NCI-H2107 treated with DMSO at 0.1 percent for 48 hours (cell line): ENCODE results near the gene ALX4.

Experiments used
- DNase-seq: peaks from one replicate; lab custom pipeline; 2025; ENCODE audit not compliant: unreplicated experiment; lab: John Stamatoyannopoulos, UW

The ALX4 gene

DNA sequence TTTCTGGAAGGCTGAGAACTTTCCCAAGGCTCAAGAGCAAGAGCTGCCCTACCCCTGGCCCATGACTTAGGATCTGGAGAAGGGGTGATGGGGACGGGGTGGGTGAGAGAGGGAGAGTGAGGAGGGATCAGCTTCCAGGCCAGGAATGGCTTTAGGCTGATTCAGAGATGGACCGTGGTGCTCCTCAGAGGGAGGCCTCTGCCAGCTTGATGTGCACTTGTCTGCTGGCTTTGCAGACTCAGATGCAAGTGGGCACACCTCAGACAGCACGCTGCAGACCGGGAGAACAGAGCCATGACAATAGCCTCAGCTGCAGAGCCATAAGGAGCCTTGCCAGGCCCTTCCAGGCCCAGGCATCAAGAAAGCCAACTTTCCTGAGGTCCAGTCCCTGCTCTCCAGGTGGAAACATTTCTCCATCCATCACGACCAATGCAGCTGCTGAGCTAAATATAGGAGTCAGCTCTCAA is 41.3 kb downstream of the ALX4 start:
- DNase-seq, result no peak

DNA sequence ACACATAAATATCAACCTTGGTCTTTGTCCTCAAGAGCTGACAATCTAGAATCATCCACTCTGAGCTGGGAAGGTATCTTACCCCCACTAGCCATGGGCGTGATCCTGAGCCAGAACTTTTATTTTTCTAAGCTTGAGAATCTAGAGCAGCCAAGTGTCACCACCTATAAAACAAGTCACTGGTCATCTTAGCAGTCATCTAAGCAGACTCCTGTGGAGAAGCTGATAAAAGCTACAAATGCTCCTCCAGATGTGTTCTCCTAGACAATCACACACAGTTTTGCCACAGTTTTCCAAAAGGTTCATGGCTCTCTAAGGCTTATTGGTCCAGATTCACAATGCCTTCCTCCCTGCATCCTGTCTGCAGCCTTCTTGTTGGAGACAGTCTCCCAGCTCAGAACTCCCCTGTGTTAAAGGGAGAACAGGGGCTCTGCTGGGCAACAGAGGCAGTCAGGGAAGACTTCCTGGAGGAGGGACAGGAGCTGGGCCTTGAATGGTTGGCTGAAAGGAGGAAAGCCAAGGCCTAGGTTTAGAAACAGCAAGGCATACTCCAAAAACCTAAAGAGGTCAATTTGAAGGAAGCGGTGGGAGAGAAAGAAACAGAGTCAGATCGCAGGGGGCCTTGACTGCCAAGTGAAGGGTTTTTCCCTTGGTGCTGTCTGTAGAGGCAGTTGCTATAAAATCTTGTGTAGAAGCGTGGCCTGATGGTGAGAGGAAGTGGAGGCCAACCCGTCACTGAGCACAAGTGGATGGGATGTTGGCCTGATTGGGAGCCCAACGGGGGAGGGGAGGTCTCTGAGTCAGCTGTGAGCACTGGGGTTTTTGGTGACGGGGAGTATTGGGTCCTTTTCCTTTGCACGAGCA is 42.0 kb downstream of the ALX4 start:
- DNase-seq, result no peak

DNA sequence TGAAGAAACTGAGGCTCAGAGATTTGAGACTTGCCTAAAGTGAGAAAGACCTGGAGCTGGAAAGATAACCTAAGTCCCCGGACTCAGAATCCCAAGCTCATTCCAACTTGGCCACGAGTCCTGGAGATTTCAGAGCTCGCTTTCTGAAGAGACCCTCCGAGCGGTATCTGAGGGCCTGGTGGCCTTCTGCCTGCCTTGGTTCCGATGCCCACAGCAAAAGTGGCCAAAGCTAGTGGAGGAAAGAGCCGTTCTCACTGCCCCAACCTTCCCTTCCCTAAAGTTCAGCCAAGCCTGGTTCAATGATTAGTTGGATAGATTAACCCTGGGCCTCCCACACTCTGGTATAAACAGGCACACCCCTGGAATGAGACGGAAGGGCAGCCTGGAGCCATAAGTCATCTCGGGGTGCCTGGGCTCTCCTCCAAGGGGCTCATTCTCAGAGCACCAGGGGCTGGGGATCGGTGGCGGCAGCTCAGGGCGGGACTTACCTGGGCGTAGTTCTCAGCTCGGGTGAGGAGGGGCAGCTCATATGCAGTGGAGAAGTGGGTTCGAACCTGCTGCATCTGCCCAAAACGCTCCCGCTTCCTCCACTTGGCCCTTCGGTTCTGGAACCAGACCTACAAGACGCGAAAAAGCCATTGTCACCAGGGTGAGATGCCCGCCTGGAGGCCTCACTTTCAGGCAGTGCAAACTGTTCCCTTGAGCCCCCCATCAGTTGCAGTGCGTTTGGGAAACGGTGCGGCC is 42.8 kb downstream of the ALX4 start:
- DNase-seq, result no peak

DNA sequence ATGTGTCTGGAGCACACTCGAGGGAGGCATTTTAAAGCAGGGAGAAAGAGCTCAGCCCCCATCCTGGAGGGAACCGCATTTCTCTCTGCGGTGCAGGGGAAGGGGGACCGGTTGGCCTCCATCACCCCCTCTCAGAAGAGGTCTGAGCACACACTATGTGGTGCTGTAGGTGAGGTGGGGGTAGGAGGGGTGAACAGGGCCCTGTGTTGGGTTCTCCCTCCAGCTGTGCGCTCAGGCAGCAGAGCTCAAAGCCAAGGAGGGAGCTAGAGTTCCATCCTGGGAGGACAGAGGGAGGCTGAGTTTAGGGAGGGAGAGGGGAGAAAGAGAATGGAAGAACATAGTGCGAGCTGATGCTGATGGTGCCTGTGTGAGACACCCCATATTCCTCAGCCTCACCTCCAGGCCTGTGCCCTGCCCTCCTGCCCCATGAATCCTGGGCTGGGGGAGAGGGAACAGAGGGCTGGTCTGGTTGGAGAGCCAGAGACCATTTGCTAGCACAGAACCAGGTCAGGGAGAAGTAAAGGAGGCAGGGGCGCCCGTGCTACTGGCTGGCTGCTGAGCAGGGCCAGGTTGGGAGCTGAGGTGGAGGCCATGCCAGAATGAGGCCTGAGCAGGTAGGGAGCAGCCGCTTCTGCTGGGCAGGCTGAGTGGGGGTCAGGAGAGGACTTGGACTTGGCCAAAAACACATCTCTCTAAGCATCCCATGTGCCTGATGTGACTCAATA is 43.7 kb downstream of the ALX4 start:
- DNase-seq, result no peak

DNA sequence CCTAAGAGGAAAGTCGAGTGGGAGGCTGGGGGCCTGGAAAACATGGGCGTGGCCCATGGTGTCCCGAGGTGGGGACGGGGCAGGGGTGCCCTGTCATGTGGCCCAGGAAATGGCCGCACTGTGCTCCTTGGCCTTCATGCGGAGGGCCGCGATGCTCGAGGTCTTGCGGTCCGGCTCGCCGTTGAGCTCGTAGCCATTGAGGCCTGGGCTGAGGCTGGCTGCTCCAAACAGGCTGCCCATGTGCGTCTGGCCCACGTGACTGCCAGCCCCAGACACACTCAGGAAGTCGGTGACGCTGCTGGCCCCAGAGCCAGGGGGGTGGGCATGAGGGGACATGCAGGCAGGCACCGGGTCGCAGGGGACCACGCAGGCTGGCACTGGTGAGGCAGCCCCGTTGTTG is 45.2 kb downstream of the ALX4 start:
- DNase-seq, result no peak

DNA sequence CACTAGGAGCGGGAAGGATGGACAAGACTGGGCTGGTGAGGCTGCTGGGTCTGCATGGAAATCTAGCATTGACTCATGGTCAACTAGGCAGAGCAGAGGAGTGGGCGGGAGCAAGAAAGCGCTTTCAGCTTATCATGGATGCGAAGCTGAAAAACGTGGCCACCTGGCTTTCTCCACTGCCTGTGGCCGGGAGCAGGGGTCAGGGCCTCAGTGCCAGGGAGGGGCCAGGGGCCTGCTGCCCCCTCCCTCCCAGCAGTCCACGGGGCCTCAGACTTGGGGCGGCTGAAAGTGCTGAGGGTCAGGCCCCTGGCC is 45.5 kb downstream of the ALX4 start:
- no peak for DNase-seq

DNA sequence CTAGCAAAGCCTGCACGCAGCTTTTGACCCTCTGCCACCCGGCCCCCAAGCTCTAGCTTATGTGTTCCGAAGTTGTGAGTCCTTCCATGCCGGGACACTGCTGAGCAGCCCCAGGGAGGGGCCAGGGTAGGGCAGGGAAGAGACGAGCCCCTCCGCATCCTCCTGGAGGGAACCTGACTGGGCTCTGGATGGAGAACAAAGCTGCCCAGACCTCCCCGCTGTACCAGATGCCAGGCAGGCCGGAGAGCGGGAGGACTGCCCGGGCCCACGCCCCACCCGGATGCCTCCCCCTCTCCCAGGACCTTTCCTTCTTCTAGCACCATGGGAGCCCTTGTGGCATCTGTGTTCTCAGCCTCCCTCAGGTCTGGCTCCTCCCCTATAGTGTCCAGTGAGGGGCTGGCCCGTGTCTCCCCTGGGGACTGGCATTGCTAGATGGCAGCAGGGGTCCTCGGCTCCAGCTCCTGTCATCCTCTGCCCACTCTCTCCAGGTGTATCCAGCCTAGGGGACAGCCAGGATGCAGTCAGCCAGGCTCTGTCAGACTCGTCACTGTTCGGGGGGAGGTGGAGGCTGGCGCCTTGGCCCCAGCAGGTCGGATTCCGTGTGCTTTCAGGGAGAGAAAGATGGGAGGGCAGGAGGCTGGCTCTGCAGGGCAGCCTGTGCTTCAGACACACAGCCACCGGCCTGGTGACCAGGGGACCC is 46.1 kb downstream of the ALX4 start:
- DNase-seq, result no peak

DNA sequence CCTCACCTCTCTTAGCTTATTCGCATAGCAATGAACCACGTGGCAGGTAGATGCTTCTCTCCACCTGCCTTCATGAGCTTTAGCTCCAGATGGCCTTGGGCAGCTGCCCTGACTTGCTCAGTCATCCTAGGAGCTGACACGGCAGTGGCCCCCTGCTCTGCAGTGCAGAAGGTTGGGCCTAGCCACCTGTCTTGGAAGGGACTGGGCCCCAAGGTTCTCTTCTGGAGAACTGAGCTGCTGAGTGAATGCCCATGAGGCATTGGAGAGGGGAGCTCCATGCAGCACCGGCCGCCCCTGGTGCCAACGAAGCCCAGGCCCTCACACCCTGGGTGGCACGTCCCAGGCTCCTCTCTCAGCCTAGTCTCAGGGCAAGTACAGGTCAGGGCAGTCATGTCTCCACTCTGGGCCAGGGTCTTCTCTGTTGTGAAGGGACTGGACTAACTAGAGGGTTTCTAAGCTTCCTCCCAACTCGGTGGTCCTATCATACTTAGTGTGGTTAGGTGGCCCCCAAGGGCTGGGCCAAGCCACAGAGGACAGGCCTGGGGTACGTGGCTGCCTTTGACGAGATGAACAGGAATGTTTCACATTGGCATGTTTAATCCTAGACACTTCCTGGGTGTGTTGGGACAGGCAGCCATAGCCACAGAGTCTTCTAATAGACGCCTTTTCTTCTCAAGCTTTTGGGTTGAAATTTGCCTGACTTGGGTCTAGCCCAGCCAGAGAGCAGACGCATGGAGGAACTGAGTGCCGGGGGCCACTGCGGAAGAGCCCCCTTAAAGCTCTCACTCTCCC is 47.9 kb downstream of the ALX4 start:
- no peak for DNase-seq

DNA sequence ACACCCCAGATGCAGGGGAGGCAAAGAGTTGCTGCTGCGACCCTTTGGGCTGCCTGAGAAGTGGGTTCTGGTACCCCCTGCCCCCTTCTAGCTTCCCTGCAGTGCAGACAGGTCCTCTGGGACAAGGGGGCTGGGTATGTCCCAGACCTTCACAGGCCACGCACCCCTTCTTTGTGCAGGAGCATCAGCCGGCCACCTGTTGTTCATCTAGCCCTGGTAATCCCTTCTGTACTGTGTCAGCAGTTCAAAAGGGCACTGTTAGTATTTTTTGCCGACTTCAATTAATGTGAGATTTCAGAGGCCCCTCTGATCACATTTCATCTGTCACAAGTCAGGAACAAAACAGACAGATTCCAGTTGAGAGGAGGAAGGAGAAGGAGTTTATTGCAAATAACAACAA is 49.9 kb downstream of the ALX4 start:
- DNase-seq, result no peak

DNA sequence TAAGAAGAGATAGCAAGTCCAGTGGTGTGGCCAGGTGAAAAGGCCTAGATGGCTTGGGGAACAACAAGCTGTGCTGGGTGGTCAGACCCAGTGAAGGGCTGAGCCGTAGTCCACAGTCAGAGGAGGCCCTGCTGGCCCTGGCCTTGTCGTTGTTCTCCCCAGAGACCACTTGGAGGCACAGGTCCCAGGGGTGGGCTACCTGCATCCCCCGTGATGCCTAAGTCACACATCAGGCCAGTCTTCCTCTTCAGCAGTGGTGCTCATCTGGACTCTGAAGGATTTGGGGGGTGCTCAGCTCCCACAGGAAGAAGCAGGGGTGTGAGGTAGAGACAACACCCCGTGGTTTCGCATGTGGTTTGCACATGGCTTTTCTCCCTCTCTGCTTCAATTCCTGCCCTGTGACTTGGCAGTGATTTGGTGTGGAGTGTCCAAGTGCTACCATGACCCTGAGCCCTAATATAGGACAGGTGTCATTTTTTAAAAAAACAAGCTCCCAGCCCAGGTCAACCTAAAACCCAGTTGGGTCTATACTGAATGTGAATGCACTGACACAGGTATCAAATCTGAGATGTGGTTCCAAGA is 51.0 kb downstream of the ALX4 start:
- DNase-seq, result no peak

DNA sequence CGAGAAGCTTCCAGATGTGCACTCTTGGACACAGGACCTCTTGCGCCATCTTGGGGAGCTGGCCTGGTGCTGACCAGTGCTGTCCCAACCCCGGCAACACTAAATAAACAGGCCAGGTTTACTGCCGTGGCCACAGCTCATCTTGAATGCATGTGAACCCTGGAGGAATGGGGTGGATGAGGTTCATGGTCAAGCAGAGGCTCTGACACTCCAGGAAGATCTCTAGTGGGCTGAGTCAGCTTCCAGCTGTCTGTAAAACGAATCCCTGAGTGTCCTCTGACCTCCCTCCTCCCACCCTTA is 51.8 kb downstream of the ALX4 start:
- no peak for DNase-seq

DNA sequence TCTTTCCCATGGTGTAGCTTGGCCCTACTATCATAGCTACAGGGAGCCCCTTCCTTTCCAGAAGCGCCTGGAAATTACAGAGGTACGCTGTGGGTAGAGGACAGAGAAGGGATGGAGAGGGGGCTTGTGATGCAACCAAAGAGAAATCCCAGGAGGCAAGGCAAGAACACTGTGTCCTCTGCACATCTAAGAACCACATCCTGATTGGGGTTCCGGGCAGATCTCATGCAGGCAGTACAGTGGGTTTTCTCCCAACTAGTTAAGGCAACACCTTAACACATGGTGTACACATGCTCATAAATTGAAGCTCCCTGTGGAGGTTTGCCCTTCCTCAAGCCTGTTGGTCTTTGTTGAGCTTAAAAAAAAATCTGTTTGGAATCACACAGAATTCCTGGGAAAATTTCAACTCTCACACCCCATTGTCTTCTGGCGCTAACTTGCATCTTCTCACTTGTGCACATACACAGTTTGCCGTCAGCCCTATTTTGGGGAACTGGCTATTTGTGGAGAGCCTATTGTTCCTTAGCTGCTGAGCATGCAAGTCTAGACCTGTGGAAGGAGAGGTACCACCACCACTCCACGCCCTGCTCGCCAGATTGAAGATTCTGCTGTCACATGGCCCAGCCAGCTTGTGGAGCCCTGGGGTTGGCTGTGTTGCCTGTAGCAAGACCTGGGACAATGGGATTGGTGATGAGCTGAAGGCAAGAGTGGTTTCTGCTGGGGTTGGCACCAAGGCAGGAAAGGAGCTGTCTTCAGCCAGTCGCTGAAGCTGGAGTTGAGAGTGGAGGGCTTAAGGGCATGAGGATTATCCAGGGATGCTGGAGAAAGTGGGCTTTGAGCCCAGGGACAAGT is 52.4 kb downstream of the ALX4 start:
- DNase-seq, result no peak

DNA sequence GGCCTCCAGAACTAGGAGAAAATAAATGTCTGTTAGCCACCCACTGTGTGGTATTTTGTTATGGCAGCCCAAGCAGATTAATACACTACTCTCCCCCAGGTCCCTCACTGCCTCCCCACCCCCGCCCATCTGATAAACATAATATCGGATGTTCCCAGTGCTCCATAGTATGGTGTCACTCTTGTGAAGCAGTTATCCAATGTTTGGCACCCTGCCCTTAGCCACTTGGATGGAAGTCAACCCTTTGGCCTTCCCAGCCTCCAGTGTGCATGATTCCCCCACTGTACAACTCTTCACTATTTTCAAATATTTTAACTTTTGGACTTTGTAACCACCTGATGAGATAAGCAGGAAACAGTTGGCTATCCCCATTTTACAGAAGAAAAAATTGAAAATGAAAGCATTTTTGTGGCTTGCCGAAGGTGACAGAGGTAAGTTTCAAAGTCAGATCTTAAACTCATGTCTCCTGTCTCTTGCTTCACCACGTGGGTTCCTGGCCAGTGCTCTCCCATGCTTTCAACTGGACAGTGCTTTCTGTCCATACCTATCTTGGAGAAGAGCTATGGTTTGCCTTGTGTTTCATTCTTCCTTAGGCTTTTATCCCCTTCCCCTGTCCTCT is 53.2 kb downstream of the ALX4 start:
- DNase-seq, result no peak

DNA sequence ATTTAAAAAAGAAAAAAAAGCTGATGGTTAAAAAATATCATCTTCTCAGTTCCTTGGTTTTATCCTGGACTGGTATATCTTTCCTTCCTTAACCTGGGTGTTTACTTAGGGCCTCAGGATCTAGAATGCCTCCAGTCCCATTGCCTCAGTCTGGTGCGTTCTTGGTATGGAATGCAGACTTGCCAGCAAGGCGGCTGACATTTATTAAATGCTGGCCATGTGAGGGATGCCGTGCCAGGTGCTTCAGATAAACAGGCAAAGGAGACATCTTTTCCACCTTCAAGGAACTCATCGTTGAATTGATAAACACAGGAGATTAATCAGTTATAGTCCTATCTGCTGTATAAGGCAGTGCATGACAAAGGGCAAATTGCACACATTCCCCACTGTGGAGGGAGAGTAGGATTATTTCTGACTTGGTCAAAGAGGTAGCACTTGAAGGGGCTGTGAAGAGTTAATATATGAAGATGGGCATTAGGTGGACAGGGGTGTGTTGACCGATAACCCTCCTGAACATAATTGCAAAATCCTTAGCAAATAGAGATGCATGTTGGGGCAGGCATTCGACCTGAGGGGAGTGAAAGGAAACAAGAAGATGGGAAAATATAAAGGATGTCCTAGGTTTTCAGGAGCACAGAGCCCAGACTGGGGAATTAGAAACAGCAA is 54.4 kb downstream of the ALX4 start:
- no peak for DNase-seq

DNA sequence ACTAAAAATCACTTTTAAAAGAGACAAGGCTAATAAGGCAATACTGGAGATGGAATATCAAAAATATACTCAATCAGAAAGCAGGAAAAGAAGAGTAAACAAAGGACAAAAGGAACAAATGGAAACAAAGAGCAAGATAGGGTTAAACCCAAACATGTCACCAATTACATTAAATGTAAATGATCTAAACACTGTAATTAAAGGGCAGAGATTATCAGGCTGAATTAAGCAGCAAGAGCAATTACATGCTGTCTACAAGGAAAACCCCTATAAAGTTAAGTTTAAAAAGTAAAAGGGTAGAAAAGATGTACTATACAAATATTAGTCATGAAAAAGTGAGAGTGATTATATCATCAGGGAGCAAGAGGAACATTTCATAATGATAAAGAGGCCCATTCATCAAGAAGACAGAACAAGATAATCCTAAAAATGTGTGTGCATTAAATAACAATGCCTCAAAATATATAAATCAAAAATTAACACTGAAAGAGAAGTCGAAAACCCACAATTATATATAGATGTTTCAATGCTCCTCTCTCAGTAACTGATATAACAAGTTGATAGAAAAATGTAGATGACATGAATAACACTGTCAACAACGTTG is 56.8 kb downstream of the ALX4 start:
- no peak for DNase-seq

DNA sequence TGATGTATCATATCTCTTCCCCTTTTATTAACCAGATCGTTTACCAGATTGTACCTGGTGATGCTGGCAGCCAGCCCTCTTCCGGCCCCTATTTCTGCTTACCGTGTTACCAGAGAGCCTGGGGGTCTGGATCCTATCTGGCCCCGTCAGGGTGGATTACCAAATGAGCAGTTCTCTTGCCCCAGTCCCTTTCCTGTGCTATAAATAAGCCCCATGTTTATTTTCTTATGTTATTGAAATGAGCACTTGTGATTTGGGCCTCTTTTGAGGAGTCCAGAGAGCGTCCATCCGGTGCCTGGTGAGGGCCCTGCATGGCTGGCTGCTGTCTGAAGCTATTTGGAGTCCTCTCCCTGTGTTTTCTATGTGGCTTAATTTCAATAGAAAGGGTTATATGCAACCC is 59.5 kb downstream of the ALX4 start:
- no peak for DNase-seq

DNA sequence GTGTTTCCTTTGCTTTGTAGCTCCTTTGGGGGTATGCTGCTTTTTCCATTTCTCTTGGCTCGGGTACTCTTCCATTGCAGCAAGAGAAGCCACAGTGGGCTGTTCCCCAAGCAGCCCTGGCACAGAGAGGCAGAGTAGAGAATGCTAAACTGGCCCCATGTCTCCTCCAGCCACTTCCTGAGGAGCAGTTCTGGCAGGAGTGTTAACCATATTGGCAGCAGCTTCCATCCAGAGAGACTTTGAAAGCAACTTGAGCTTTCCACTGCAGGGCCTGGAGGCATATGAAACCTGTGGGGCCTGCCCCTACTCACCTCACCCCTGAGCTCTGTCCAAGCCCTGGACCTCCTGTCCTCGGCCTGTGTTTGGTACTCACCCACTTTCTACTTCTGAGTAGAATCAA is 61.8 kb downstream of the ALX4 start:
- DNase-seq, result no peak

DNA sequence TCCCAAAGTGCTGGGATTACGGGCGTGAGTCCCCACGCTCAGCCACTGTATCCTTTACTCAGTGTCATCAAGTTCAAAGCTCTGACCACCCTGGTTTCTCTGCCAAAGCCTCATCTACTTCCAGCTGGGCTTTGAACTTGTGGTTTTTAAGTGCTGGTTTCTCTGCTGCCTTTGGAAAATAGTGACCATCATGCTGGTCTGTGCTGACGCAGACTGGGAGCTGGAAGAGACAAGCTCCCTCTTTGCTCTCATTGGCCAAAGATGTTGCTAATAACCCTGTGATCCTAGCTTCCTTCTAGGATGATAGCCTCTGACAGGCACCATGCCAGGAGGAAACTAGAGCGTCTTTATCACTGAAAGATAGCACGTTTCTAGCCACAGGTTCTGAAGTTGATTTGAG is 62.4 kb downstream of the ALX4 start:
- no peak for DNase-seq
